ENCODE measurements around the gene RNF227.
"Not testable (repeated sequence)": the region's sequence is repeated elsewhere in the genome, so short reads cannot be mapped to it uniquely, and the experiment has no call there.

RNF227 gene

GRCh38 chr17:7955414-7956227, 39.5 kb upstream of the RNF227 start:
- no peak for DNase-seq
- TF ChIP-seq CTCF (IDR thresholded peaks at IDR 0.05; ENCODE audit: low read depth, low read length) = no peak
- H3K9me3 ChIP-seq (ENCODE audit: severe bottlenecking) = no peaks in the 10 kb centered on the region
- H3K27me3 ChIP-seq (ENCODE audit: insufficient read depth, low read depth, severe bottlenecking) = no peaks in the 10 kb centered on the region
- no peak overlapping the region for H3K27ac ChIP-seq
- no peak overlapping the region for H3K4me3 ChIP-seq (ENCODE audit: low read depth, low read length)
- H3K36me3 ChIP-seq = 0 out of 2 replicates have a peak, but pooled peaks cover under 1% of the 10 kb centered on the region

- not testable (repeated sequence) for H3K4me3 ChIP-seq (ENCODE audit: low read depth, low read length); H3K27me3 ChIP-seq (ENCODE audit: insufficient read depth, low read depth, severe bottlenecking); H3K9me3 ChIP-seq (ENCODE audit: severe bottlenecking); H3K27ac ChIP-seq; DNase-seq
- H3K36me3 ChIP-seq = peaks cover 19% of the 10 kb centered on the region
These were observed 37.2 kb upstream of the RNF227 start for GRCh38 chr17:7953266-7953665.

- H3K4me3 ChIP-seq (ENCODE audit: low read depth, low read length) = no peak overlapping the region
- H3K27ac ChIP-seq = no peak overlapping the region
- DNase-seq = no peak
- no peak for TF ChIP-seq CTCF (IDR thresholded peaks at IDR 0.05; ENCODE audit: low read depth, low read length)
- H3K36me3 ChIP-seq = peaks cover 38% of the 10 kb centered on the region
- no peaks in the 10 kb centered on the region for H3K27me3 ChIP-seq (ENCODE audit: insufficient read depth, low read depth, severe bottlenecking)
- H3K9me3 ChIP-seq (ENCODE audit: severe bottlenecking) = no peaks in the 10 kb centered on the region
These were observed 35.2 kb upstream of the RNF227 start for GRCh38 chr17:7951143-7951792.

GRCh38 chr17:7950578-7950977, 34.5 kb upstream of the RNF227 start:
- Histone ChIP-seq H3K27me3 (ENCODE audit: insufficient read depth, low read depth, severe bottlenecking) (no peaks in the 10 kb centered on the region), H3K9me3 (ENCODE audit: severe bottlenecking) (no peaks in the 10 kb centered on the region), H3K4me3 (ENCODE audit: low read depth, low read length) (no peak overlapping the region), H3K36me3 (peaks cover 45% of the 10 kb centered on the region), H3K27ac (no peak overlapping the region)
- DNase-seq = no peak
- no peak for TF ChIP-seq CTCF (IDR thresholded peaks at IDR 0.05; ENCODE audit: low read depth, low read length)

- Histone ChIP-seq H3K27me3 (ENCODE audit: insufficient read depth, low read depth, severe bottlenecking) (no peaks in the 10 kb centered on the region), H3K27ac (no peak overlapping the region), H3K9me3 (ENCODE audit: severe bottlenecking) (no peaks in the 10 kb centered on the region), H3K4me3 (ENCODE audit: low read depth, low read length) (no peak overlapping the region), H3K36me3 (peaks cover 71% of the 10 kb centered on the region)
- DNase-seq = no peak
- TF ChIP-seq CTCF (IDR thresholded peaks at IDR 0.05; ENCODE audit: low read depth, low read length) = no peak
These were observed 31.6 kb upstream of the RNF227 start for GRCh38 chr17:7947651-7948050.

GRCh38 chr17:7946441-7946840, 30.4 kb upstream of the RNF227 start:
- Histone ChIP-seq H3K36me3 (peaks cover 78% of the 10 kb centered on the region), H3K9me3 (ENCODE audit: severe bottlenecking) (no peaks in the 10 kb centered on the region), H3K27me3 (ENCODE audit: insufficient read depth, low read depth, severe bottlenecking) (no peaks in the 10 kb centered on the region), H3K27ac (no peak overlapping the region), H3K4me3 (ENCODE audit: low read depth, low read length) (no peak overlapping the region)
- no peak for DNase-seq
- no peak for TF ChIP-seq CTCF (IDR thresholded peaks at IDR 0.05; ENCODE audit: low read depth, low read length)

All from WERI-Rb-1 (cell line).